HG03469 (cell line): ENCODE data around the gene FSTL4.

Experiments used
- ATAC-seq: cut with Tn5 transposase; IDR thresholded peaks from one replicate; pipeline ENCODE4 v1.9.1; 2021; ENCODE audit warnings: mild to moderate bottlenecking, moderate library complexity, moderate number of reproducible peaks; ENCODE audit not compliant: unreplicated experiment

The FSTL4 gene

GRCh38 chr5:133520991-133521706, 91.2 kb downstream of the FSTL4 start:
- ATAC-seq = no peak

GRCh38 chr5:133520062-133520461, 92.3 kb downstream of the FSTL4 start:
- ATAC-seq = no peak

- no peak for ATAC-seq
Measured at GRCh38 chr5:133519191-133519590, 93.2 kb downstream of the FSTL4 start.

- ATAC-seq = no peak
Measured at GRCh38 chr5:133514456-133514855, 97.9 kb downstream of the FSTL4 start.

- ATAC-seq = no peak
Measured at GRCh38 chr5:133512896-133513295, 99.4 kb downstream of the FSTL4 start.

GRCh38 chr5:133511653-133512235, 100.6 kb downstream of the FSTL4 start:
- ATAC-seq = no peak

GRCh38 chr5:133510634-133511262, 101.6 kb downstream of the FSTL4 start:
- no peak for ATAC-seq

- no peak for ATAC-seq
Measured at GRCh38 chr5:133509742-133510079, 102.6 kb downstream of the FSTL4 start.

GRCh38 chr5:133508845-133509741, 103.2 kb downstream of the FSTL4 start:
- no peak for ATAC-seq

- ATAC-seq = no peak
Measured at GRCh38 chr5:133508331-133508730, 104.0 kb downstream of the FSTL4 start.

- no peak for ATAC-seq
Measured at GRCh38 chr5:133506181-133506580, 106.2 kb downstream of the FSTL4 start.

- no peak for ATAC-seq
Measured at GRCh38 chr5:133503511-133503910, 108.8 kb downstream of the FSTL4 start.

- ATAC-seq = no peak
Measured at GRCh38 chr5:133499895-133500294, 112.4 kb downstream of the FSTL4 start.

- no peak for ATAC-seq
Measured at GRCh38 chr5:133497608-133498348, 114.6 kb downstream of the FSTL4 start.

- no peak for ATAC-seq
Measured at GRCh38 chr5:133496631-133497030, 115.7 kb downstream of the FSTL4 start.

GRCh38 chr5:133494923-133495246, 117.5 kb downstream of the FSTL4 start:
- no peak for ATAC-seq

- ATAC-seq = no peak
Measured at GRCh38 chr5:133494232-133494922, 118.0 kb downstream of the FSTL4 start.

GRCh38 chr5:133489632-133490031, 122.7 kb downstream of the FSTL4 start:
- ATAC-seq = no peak

- no peak for ATAC-seq
Measured at GRCh38 chr5:133487093-133487492, 125.2 kb downstream of the FSTL4 start.

GRCh38 chr5:133485468-133485867, 126.9 kb downstream of the FSTL4 start:
- no peak for ATAC-seq
